SIG-M5 (cell line): ENCODE measurements around the gene CYTH3.

ENCODE experiments used
- DNase-seq: peaks from one replicate; lab custom pipeline; 2025; lab: John Stamatoyannopoulos, UW

Gene CYTH3

GRCh38 chr7:6165521-6166320 lies 106.7 kb downstream of the CYTH3 start:
- DNase-seq: no peak

GRCh38 chr7:6165075-6165474 lies 107.3 kb downstream of the CYTH3 start:
- DNase-seq: no peak

GRCh38 chr7:6164491-6164890 lies 107.9 kb downstream of the CYTH3 start:
- no peak for DNase-seq

GRCh38 chr7:6164010-6164409 lies 108.4 kb downstream of the CYTH3 start:
- DNase-seq: no peak

GRCh38 chr7:6163402-6163801 lies 109.0 kb downstream of the CYTH3 start:
- DNase-seq: no peak

GRCh38 chr7:6162650-6163366 lies 109.6 kb downstream of the CYTH3 start:
- DNase-seq: no peak

- DNase-seq: no peak
Measured at GRCh38 chr7:6162331-6162620, 110.1 kb downstream of the CYTH3 start.

GRCh38 chr7:6161463-6162330 lies 110.7 kb downstream of the CYTH3 start:
- no peak for DNase-seq

- no peak for DNase-seq
Measured at GRCh38 chr7:6160191-6160623, 112.2 kb downstream of the CYTH3 start.

- no peak for DNase-seq
Measured at GRCh38 chr7:6159524-6160031, 112.8 kb downstream of the CYTH3 start.

GRCh38 chr7:6159097-6159483 lies 113.3 kb downstream of the CYTH3 start:
- no peak for DNase-seq

- no peak for DNase-seq
Measured at GRCh38 chr7:6158424-6159096, 113.9 kb downstream of the CYTH3 start.

- DNase-seq: no peak
Measured at GRCh38 chr7:6157685-6158423, 114.6 kb downstream of the CYTH3 start.

- DNase-seq: no peak
Measured at GRCh38 chr7:6156734-6157133, 115.7 kb downstream of the CYTH3 start.

GRCh38 chr7:6155596-6155995 lies 116.8 kb downstream of the CYTH3 start:
- DNase-seq: no peak

- DNase-seq: no peak
Measured at GRCh38 chr7:6154542-6155404, 117.7 kb downstream of the CYTH3 start.

GRCh38 chr7:6153646-6154541 lies 118.5 kb downstream of the CYTH3 start:
- DNase-seq: no peak

GRCh38 chr7:6151994-6152735 lies 120.3 kb downstream of the CYTH3 start:
- no peak for DNase-seq
